Measurements from ENCODE around the gene FDXR. TPM values are rescaled to one million over a fixed set of nuclear protein-coding genes. Genes with fewer than 3 reads are reported as not detected.

The FDXR gene
- polyA plus RNA-seq, 3 donors, result 2.5 to 7.3 (median 6.2) TPM

GRCh38 chr17:74860872-74861661 is 11.7 kb downstream of the FDXR start:
- Histone ChIP-seq H3K9ac (ENCODE audit: insufficient read depth, low read length, poor library complexity, severe bottlenecking) (no peak overlapping the region), H3K79me2 (ENCODE audit: insufficient read depth, low read length) (no peaks in the 10 kb centered on the region), H3K36me3 (replicated peaks in 1 of 2; ENCODE audit: control insufficient read depth in 1 of 2, insufficient read depth in 2 of 2, low read length in 2 of 2) (no peaks in the 10 kb centered on the region), H3K4me3 (replicated peaks in 1 of 3; ENCODE audit: low read depth in 2 of 3, low read length in 3 of 3) (peak overlapping the region in 1 of 3 experiments; percentile 40), H3K27ac (ENCODE audit: low read depth in 1 of 2, low read length in 2 of 2) (no peak overlapping the region), H4K20me1 (ENCODE audit: insufficient read depth, low read length) (no peaks in the 10 kb centered on the region), H3K9me3 (replicated peaks in 1 of 2; ENCODE audit: control insufficient read depth in 1 of 2, insufficient read depth in 1 of 2, low read length in 2 of 2) (peaks cover 0 to 10% of the 10 kb centered on the region in 2 donors), H3K4me1 (ENCODE audit: control insufficient read depth in 1 of 2, insufficient read depth in 2 of 2, low read length in 2 of 2) (peaks cover 23 to 31% of the 10 kb centered on the region in 2 donors), H2AFZ (ENCODE audit: insufficient read depth, low read depth, low read length, poor library complexity, severe bottlenecking) (no peak overlapping the region), H3K27me3 (ENCODE audit: control insufficient read depth in 2 of 2, insufficient read depth in 2 of 2, low read length in 2 of 2) (peaks cover 38 to 62% of the 10 kb centered on the region in 2 donors), H3K4me2 (replicated peaks; ENCODE audit: extremely low read depth, low read length, poor library complexity, severe bottlenecking) (peak overlapping the region; percentile 47)
- no peak for TF ChIP-seq CTCF (IDR thresholded peaks at IDR 0.05)
- H3K36me3 Mint-ChIP-seq, result peaks cover 12 to 18% of the 10 kb centered on the region in 2 donors
- peaks cover 57 to 72% (median 71%) of the 10 kb centered on the region in 3 donors for H3K27me3 Mint-ChIP-seq (ENCODE audit: low read depth in 3 of 3)
- WGBS (ENCODE audit: insufficient coverage), result 2% methylated on average over 90 of the region's 96 CpGs
- no peak for DNase-seq
- intact Hi-C loops (cut with micrococcal nuclease), result loop anchor here (5.0 to 10.0 kb wide), 4 partner anchors 119 to 486 kb away; no protein-coding TSS in a partner anchor
- peaks cover 27% of the 10 kb centered on the region for H3K4me1 Mint-ChIP-seq
- peak overlapping the region; percentile 58 to 74 for H3K4me3 Mint-ChIP-seq
- peaks cover 0 to 28% (median 8%) of the 10 kb centered on the region in 7 donors for H3K9me3 Mint-ChIP-seq
- H3K27ac Mint-ChIP-seq, result no peak overlapping the region

- H3K27ac Mint-ChIP-seq, result peak overlapping the region in 1 of 7 donors; percentile 37
- Histone ChIP-seq H3K27ac (ENCODE audit: low read depth in 1 of 2, low read length in 2 of 2) (no peak overlapping the region), H3K27me3 (ENCODE audit: control insufficient read depth in 2 of 2, insufficient read depth in 2 of 2, low read length in 2 of 2) (peaks cover 38 to 69% of the 10 kb centered on the region in 2 donors), H3K36me3 (replicated peaks in 1 of 2; ENCODE audit: control insufficient read depth in 1 of 2, insufficient read depth in 2 of 2, low read length in 2 of 2) (no peaks in the 10 kb centered on the region), H3K79me2 (ENCODE audit: insufficient read depth, low read length) (no peaks in the 10 kb centered on the region), H3K4me2 (replicated peaks; ENCODE audit: extremely low read depth, low read length, poor library complexity, severe bottlenecking) (peak overlapping the region; percentile 57), H4K20me1 (ENCODE audit: insufficient read depth, low read length) (no peaks in the 10 kb centered on the region), H3K4me3 (replicated peaks in 1 of 3; ENCODE audit: low read depth in 2 of 3, low read length in 3 of 3) (peak overlapping the region in 1 of 3 experiments; percentile 40), H3K4me1 (ENCODE audit: control insufficient read depth in 1 of 2, insufficient read depth in 2 of 2, low read length in 2 of 2) (peaks cover 23 to 31% of the 10 kb centered on the region in 2 donors), H3K9ac (ENCODE audit: insufficient read depth, low read length, poor library complexity, severe bottlenecking) (no peak overlapping the region), H3K9me3 (replicated peaks in 1 of 2; ENCODE audit: control insufficient read depth in 1 of 2, insufficient read depth in 1 of 2, low read length in 2 of 2) (peaks cover 0 to 10% of the 10 kb centered on the region in 2 donors), H2AFZ (ENCODE audit: insufficient read depth, low read depth, low read length, poor library complexity, severe bottlenecking) (no peak overlapping the region)
- no peak for TF ChIP-seq CTCF (IDR thresholded peaks at IDR 0.05)
- H3K27me3 Mint-ChIP-seq (ENCODE audit: low read depth in 3 of 3), result peaks cover 64 to 79% (median 78%) of the 10 kb centered on the region in 3 donors
- DNase-seq, result no peak
- H3K4me1 Mint-ChIP-seq, result peaks cover 27% of the 10 kb centered on the region
- H3K9me3 Mint-ChIP-seq, result peaks cover 0 to 27% (median 8%) of the 10 kb centered on the region in 7 donors
- peak overlapping the region; percentile 58 to 83 for H3K4me3 Mint-ChIP-seq
- 4% methylated on average over 35 of the region's 44 CpGs for WGBS (ENCODE audit: insufficient coverage)
- peaks cover 9 to 18% of the 10 kb centered on the region in 2 donors for H3K36me3 Mint-ChIP-seq
- intact Hi-C loops (cut with micrococcal nuclease), result loop anchor here (5.0 to 10.0 kb wide), 4 partner anchors 118 to 486 kb away; no protein-coding TSS in a partner anchor
Observed at GRCh38 chr17:74860229-74860871, 12.4 kb downstream of the FDXR start.
